Activated T-cell treated with anti-CD3 and anti-CD28 coated beads, Interleukin-2, amount 50 U/mL, for 1 hour (primary cell): Measurements from ENCODE around the gene SEC24B.
A peak's percentile ranks its signal among the peaks of the same experiment; 100 is the strongest.
"Not testable (repeated sequence)": the region's sequence is repeated elsewhere in the genome, so short reads cannot be mapped to it uniquely, and the experiment has no call there.

Experiments used
- DNase-seq: peaks from one replicate; pipeline ENCODE4 v3.0.0-alpha.2; 2020

SEC24B gene

GRCh38 chr4:109511414-109511813 lies 77.8 kb downstream of the SEC24B start:
- DNase-seq, result no peak

DNA sequence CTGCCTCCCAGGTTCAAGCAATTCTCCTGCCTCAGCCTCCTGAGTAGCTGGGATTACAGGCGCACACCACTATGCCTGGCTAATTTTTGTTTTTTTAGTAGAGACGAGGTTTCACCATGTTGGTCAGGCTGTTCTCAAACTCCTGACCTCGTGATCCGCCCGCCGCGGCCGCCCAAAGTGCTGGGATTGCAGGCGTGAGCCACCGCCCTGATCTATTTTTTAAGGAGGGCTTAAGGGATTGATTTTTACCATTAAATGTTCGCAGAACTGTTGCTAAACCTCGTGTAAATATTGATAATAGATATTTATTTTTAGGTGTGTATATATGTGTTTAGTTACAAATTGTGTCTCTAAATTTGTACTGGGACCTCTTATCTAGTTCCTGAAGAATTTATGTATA lies 79.8 kb downstream of the SEC24B start:
- DNase-seq, result not testable (repeated sequence)

- no peak for DNase-seq
These were observed 98.6 kb downstream of the SEC24B start for GRCh38 chr4:109532182-109532581.

GRCh38 chr4:109545401-109545800 lies 111.8 kb downstream of the SEC24B start:
- DNase-seq, result no peak

DNA sequence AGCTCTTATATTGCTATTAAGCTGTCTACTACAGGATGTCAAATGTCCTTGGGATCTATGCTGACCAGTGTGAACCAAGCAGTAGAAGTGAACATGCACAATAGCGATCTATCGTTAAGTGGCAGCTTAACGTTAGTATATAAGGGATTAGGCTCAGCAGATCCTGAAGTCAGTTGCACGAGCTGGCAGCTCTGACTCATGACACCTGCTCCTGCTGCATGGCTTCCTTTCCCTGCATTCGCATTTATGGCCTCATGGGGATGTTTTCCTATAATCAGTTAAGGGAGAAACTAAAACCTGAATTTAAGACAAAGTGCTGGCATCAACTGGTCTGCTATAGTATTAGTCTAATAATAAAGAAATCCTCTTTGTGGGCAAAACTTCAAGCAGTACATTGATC lies 113.8 kb downstream of the SEC24B start:
- no peak for DNase-seq

DNA sequence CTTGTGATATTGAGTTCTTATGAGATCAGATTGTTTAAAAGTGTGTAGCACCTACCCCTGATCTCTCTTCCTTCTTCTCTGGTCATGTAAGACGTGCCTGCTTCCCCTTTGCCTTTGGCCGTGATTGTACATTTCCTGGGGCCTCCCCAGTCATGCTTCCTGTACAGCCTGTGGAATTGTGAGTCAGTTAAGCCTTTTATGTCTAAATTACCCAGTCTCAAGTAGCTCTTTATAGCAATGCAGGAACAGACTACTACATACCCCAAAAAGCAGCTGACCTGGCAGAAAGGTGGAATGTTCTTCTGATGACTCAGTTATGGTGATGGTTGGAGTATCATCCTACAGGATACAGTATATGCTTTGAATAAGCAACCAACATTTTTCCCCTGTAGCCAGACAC lies 115.0 kb downstream of the SEC24B start:
- DNase-seq, result no peak

DNA sequence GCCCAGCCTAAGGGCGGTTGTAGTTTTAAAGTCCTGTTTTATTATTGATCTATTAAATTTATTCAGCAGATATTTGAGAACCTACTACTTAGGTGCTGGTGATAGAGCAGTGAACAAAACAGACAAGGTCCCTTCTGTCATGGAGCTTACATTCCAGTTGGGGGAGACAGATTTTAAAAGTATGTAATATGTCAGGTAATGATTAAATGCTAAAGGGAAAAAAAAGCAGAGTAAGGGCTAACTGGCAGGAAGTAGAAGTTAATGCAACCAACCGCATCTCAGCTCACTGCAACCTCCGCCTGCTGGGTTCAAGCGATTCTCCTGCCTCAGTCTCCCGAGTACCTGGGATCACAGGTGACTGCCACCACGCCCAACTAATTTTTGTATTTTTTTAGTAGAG lies 118.6 kb downstream of the SEC24B start:
- DNase-seq, result no peak

- DNase-seq, result no peak
These were observed 119.5 kb downstream of the SEC24B start for GRCh38 chr4:109553130-109553529.

DNA sequence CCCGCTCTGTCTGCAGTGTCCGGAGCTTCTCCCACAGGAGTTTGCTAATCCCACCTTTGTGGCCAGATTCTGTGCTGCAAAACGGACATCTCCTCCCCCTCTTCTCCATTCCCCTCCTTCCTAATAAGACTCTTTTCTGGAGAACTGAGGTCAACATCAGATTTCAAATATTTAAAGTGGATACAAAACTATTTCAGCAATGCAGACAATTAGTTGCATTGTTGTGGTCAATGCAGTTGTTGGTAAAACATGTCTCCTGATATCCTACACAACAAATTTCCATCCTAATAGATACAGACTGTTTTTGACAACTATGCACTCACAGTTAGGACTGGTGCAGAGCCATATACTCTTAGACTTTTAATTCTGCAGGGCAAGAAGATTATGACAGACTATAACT lies 121.4 kb downstream of the SEC24B start:
- no peak for DNase-seq

- DNase-seq, result no peak
These were observed 123.8 kb downstream of the SEC24B start for GRCh38 chr4:109557433-109557832.

- DNase-seq, result not testable (repeated sequence)
These were observed 124.5 kb downstream of the SEC24B start for GRCh38 chr4:109558095-109558494.

DNA sequence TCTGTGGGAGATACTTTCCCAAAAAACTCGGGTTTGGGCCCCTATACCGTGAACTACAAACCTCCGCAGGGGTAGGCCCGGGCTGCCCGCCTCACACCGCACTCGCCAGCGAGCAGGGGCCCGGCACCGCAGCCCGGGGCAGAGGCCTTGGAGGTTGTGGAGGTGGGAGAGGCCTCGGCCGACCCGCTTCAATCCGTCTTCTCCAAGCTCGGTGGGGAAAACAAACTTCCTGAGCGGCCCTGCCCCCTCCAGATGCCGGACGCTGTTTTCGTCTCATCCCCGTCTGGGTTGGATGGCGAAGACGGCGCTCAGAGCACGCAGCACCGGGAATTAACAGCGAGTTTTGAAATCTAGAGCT lies 126.0 kb downstream of the SEC24B start:
- peak; percentile 73 for DNase-seq

- DNase-seq, result peak; percentile 93
These were observed 126.5 kb downstream of the SEC24B start, which contains the start of gene MCUB for GRCh38 chr4:109559983-109560686. MCUB (plus strand) TSS chr4:109560246; CDS start chr4:109560338, 92 bp downstream.

DNA sequence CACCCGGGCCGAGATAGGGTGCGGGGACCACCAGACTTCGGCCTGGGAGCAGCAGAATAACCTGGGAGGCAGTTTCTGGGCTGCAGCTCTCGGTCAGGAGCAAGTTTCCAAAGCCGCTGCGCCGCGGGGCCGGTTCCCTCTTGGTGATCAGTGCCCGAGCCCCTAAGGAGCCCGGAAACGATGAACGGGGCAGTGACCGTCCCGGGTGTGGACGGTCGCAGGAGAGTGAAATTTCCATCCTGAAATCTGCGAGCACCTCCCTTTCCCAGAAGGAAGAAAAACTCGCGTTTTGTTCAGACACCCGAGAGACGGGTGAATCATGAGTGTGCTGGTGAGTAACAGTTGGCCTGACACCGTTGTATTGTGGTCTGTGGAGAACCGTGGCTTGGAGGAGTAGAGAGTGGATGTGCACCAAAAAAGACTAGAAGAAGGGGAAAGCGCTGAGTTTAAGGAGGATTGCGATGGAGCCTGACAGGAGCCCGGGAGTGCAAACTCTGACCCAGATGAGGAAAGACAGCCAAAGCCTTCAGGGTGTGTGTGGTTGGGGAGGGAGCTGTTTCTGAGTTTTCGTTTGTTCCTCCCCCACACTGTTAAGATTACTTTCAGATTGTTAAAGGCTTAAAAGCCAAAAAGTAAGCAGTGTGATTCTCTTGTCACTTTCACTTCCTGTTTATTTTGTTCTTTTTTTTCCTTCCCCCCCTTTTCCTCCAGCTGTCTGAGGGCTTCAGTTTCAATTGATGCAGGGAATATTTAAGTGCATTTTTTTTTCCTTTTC lies 127.3 kb downstream of the SEC24B start:
- peak; percentile 67 for DNase-seq

DNA sequence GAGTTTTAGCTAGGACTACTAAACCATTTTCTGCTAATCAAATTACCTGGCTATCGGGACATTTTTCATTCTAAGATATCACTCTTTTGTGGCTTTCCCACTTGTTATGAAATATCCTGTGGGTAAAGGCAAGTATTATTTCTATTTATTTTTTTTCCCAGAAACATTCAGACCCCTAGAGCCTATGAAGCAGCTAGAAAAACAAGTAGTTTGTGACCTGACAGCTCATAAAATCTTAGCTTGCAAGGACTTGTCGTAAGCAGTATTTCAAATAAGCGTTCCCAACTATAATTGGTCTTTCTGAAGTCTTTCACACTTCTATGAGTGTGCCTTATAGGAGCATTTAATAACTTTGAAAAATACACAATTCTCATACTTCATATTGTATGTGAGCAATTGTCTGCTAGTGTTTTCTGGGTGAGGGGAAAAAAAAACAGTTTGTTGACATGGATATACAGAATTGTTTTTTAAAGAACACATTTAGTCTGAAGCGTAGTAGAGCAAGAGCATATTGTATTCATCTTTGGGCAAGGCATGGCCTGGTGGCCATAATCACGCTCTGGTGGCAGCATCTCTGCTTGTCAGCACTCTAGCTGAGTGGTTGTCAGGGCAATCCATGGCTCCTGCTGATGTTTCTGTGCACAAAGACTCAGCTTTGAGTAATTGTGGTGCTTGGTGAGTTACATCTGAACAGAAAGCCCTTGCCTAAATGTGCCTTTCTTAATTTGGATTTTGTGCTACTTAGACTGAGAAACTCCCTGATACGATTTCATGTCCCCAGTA lies 129.0 kb downstream of the SEC24B start:
- DNase-seq, result no peak

- no peak for DNase-seq
These were observed 137.9 kb downstream of the SEC24B start for GRCh38 chr4:109571494-109571893.

DNA sequence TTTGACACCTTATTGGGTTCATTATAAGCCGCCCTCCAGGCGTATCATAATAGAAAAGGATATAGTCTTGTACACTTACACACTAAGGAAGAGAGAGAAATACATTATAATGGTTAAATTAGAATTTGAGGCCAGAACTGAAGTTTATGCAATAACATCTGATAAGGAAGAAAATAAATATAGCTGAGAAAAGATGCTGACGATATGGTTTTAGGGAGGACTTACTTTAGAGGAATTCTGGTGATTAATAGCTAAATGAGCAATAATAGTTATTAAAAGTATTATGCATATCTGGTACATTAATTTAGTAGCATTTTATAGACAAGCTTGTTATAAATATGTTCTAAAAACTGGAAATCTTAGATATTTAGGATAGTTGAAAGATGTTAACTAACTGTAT lies 138.5 kb downstream of the SEC24B start:
- DNase-seq, result no peak

DNA sequence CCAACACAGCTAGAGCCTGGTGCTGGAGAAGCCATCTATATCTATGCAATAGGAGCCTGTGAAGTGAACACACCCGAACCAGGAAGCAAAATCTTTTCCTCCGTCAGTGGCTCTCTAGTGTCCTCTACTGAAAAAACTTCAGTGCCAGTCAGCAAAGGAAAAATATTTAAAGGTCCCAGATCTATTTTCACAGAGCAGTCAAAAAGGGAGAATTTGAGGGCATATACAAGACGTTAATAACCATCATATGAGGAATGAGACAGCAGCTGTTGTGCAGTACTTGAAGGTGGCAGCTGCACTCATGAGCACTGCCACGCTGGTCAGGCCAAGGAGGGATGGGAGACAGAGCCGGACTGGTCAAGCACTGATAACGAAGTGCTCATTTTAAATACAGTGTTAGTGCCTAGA lies 140.8 kb downstream of the SEC24B start:
- no peak for DNase-seq

- no peak for DNase-seq
These were observed 141.6 kb downstream of the SEC24B start for GRCh38 chr4:109574931-109575804.

DNA sequence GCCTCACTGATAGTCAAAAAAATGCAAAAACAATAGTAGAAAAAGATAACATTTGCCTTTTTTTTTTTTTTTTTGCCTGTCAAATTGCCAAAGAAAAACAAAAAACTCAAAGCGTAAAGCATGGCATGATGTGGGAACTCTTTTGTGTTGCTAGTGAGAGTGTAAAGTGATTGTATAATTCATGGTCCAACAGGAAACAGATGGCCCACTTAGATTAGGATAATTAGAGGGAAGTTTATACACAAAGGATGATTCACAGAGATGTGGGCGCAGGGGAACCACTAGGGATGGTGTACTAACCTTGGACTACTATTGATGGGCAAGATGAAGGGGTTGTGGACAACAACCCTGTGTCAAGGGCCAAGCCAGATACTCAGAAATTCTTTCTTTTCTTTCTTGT lies 142.8 kb downstream of the SEC24B start:
- DNase-seq, result no peak

DNA sequence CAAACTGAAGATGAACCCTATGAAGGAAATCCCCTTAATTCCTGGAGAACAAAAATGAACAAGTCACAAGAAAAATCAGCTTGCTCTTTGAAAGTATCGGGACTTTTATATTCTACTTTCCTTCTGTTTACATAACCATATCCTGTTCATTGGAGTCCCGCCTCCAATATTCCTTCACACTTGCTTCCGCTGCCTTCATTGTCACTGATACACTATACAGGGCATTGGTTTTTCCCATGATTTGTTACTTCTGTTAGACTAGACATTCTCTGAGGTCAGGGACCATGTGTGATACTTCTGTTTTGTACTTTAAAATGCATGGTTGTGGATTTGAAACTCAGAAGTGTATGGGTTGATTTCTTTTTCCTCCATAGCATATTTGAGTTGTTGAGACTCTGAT lies 145.2 kb downstream of the SEC24B start:
- no peak for DNase-seq

GRCh38 chr4:109579997-109580396 lies 146.4 kb downstream of the SEC24B start:
- not testable (repeated sequence) for DNase-seq

GRCh38 chr4:109588176-109588575 lies 154.6 kb downstream of the SEC24B start:
- DNase-seq, result peak; percentile 44
